GM21737 (cell line): Measurements from ENCODE around the gene HSP90AB1.

Experiments used
- ATAC-seq: cut with Tn5 transposase; IDR thresholded peaks from one replicate; pipeline ENCODE4 v1.9.1; 2021; ENCODE audit warnings: mild to moderate bottlenecking, moderate library complexity; ENCODE audit not compliant: unreplicated experiment

The HSP90AB1 gene

GRCh38 chr6:44254191-44255104, 7.5 kb downstream of the HSP90AB1 start:
- no peak for ATAC-seq

- ATAC-seq, result no peak
These were observed 8.4 kb downstream of the HSP90AB1 start for GRCh38 chr6:44255105-44255808.

- no peak for ATAC-seq
These were observed 9.2 kb downstream of the HSP90AB1 start for GRCh38 chr6:44255871-44256774.

GRCh38 chr6:44256775-44257024, 9.8 kb downstream of the HSP90AB1 start:
- no peak for ATAC-seq

- peak; percentile 47 for ATAC-seq
These were observed 10.3 kb downstream of the HSP90AB1 start, which contains the start of gene SLC35B2 for GRCh38 chr6:44257025-44257752. TSS of gene SLC35B2 (minus strand) at chr6:44257528. CDS start at chr6:44257410, 118 bp downstream.

GRCh38 chr6:44257753-44258324, 10.9 kb downstream of the HSP90AB1 start:
- ATAC-seq, result peak; percentile 10

GRCh38 chr6:44258325-44258863, 11.5 kb downstream of the HSP90AB1 start:
- ATAC-seq, result no peak

- ATAC-seq, result no peak
These were observed 12.0 kb downstream of the HSP90AB1 start for GRCh38 chr6:44258921-44259320.

- ATAC-seq, result no peak
These were observed 13.1 kb downstream of the HSP90AB1 start for GRCh38 chr6:44260011-44260410.

- ATAC-seq, result no peak
These were observed 13.8 kb downstream of the HSP90AB1 start for GRCh38 chr6:44260451-44261297.

GRCh38 chr6:44261581-44261980, 14.7 kb downstream of the HSP90AB1 start:
- no peak for ATAC-seq

GRCh38 chr6:44262467-44263353, 15.8 kb downstream of the HSP90AB1 start:
- ATAC-seq, result no peak

GRCh38 chr6:44263354-44264100, 16.6 kb downstream of the HSP90AB1 start:
- no peak for ATAC-seq

GRCh38 chr6:44264154-44265006, 17.5 kb downstream of the HSP90AB1 start:
- peak; percentile 17 for ATAC-seq

- peak; percentile 40 for ATAC-seq
These were observed 18.3 kb downstream of the HSP90AB1 start, which contains the start of gene NFKBIE for GRCh38 chr6:44265007-44265721. TSS of gene NFKBIE (minus strand) at chr6:44265551. CDS start at chr6:44265346, 205 bp downstream.
